KBM-7 (cell line): Measurements from ENCODE around the gene FIBIN.
"Not testable (repeated sequence)": the region's sequence is repeated elsewhere in the genome, so short reads cannot be mapped to it uniquely, and the experiment has no call there.

ENCODE experiments used
- DNase-seq: peaks from one replicate; pipeline ENCODE4 v3.0.0-alpha.2; 2015
- in situ Hi-C: fragments of 300-500 bp; cut with MboI; formaldehyde crosslinking; loops from 2 replicates; pipeline ENCODE4 v1.14.3; 2020; ENCODE audit warnings: low sequenced_read_pairs, low pct_unique_long_range_greater_than_20kb, mixed read lengths

FIBIN gene

DNA sequence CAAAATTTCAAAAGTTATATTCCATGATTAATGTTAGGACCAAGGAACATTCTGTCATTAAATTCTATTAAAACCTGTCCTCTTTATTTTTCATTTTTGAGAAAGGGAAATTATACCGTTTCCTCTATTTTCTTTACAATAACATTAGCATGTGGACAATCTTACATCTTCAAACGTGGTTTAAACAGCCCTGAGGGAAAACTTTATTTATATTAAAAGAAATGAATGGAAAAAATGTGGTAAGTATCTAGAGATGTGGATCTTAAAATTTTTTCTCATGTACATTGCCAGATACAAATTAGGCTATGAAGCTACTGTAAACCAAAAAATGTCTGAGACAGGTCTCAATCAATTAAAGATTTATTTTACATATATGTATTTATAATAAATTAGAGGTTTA lies 18.9 kb upstream of the FIBIN start:
- in situ Hi-C loops, result no loop called here
- no peak for DNase-seq

DNA sequence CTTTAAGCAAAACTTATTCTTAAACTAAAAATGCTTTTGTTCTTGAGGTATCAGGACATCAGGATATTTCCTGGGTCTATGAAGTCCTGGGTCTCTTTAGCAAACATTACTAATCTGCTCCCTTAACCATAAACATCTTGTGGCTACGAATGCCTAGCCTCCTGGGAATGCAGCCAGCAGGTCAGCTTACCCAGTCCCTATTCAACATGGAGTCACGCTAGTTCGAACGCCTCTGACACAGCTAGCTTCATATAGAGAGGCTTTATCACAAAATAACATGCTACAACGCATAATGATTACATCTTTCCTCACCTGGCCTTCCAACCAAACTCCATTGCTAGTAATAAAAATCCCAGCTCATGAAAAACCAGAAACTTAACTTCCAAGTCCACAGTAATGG lies 17.5 kb upstream of the FIBIN start:
- in situ Hi-C loops, result no loop called here

DNA sequence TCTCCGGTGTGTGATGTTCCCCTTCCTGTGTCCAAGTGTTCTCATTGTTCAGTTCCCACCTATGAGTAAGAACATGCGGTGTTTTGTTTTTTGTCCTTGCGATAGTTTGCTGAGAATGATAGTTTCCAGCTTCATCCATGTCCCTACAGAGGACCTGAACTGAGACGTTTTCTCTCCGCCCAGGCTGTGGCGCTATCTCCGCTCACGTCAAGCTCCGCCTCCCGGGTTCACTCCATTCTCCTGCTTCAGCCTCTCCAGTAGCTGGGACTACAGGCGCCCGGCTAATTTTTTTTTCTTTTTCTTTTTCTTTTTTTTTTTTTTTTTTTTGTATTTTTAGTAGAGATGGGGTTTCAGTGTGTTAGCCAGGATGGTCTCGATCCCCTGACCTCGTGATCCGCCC lies 16.7 kb upstream of the FIBIN start:
- in situ Hi-C loops, DNase-seq: not testable (repeated sequence)

More for the DNA sequence above, 17.5 kb upstream of the FIBIN start:
- no peak for DNase-seq

- in situ Hi-C loops, result no loop called here
- DNase-seq, result no peak
Measured at GRCh38 chr11:26983645-26984044, 10.3 kb upstream of the FIBIN start.

- no peak for DNase-seq
- in situ Hi-C loops, result no loop called here
Measured at GRCh38 chr11:26985470-26985869, 8.4 kb upstream of the FIBIN start.

DNA sequence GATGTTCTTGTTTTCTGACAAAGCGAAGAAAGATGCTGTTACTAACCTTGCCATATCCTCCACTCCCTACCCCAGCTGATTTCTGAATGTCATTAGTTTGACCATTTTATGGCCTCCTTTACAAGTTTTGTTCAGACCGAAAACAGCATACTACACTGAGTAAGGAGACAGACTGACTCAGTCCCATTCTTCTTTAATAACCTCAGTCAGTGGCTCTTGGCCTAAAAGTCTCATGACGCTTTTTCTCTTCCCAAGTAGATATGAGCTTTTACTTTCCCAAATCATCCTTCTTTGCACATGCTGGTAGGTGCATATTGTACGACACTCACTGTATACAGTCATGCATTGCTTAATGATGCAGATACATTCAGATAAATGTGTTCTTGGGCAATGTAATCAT lies 8.0 kb upstream of the FIBIN start:
- in situ Hi-C loops, result no loop called here
- DNase-seq, result no peak

GRCh38 chr11:26987272-26987671 lies 6.6 kb upstream of the FIBIN start:
- in situ Hi-C loops, result no loop called here

DNA sequence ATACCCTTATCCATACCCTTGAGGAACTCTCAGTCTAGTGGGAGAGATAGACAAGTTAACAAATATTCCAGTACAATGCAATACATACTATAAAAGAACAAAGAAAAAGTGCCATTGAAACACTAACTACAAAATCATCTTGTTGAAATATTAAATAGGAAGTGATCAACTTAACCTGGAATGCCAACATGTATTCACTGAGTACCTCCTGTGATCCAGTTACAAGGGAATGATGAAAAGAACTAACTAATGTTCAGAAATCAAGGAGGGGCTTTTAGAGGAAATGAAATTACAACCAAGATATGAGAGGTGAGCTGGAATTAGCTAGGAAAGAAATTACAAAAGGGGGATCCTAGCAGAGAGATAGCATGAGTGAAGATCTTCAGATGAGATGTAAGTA lies 6.2 kb upstream of the FIBIN start:
- DNase-seq, result no peak
- in situ Hi-C loops, result no loop called here

More at GRCh38 chr11:26987272-26987671, 6.6 kb upstream of the FIBIN start:
- DNase-seq, result no peak

DNA sequence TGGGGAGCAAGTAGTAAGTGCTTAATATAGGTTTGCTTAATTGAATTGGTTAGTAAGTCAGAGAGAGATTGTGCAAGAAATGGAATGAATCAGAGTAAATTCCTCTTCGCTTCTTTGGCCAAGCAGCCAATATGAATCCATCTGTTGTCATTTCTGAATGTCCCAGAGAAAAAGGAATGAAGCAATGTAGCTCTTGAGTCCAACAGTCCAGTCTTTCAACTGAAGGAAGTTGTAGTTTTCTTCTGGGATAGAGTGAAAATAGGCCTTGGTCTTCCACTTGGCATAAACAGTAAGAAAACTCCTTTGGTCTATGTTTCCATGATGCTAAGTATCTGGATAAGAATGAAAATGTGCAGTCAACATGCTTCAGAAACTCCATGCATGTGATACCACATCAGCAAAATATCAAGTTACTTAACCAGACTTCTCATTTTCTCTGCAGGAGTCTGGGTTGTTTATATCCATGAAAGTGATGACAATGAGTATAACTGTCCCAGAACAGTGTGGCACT lies 1.8 kb upstream of the FIBIN start:
- no peak for DNase-seq
- in situ Hi-C loops, result no loop called here

- DNase-seq, result no peak
- in situ Hi-C loops, result no loop called here
Measured at GRCh38 chr11:26994631-26995095, 751 bp downstream of the FIBIN start.

GRCh38 chr11:26995701-26996460 lies 2.0 kb downstream of the FIBIN start:
- no peak for DNase-seq
- in situ Hi-C loops, result no loop called here

- in situ Hi-C loops, result no loop called here
- no peak for DNase-seq
Measured at GRCh38 chr11:26997378-26997777, 3.5 kb downstream of the FIBIN start.

DNA sequence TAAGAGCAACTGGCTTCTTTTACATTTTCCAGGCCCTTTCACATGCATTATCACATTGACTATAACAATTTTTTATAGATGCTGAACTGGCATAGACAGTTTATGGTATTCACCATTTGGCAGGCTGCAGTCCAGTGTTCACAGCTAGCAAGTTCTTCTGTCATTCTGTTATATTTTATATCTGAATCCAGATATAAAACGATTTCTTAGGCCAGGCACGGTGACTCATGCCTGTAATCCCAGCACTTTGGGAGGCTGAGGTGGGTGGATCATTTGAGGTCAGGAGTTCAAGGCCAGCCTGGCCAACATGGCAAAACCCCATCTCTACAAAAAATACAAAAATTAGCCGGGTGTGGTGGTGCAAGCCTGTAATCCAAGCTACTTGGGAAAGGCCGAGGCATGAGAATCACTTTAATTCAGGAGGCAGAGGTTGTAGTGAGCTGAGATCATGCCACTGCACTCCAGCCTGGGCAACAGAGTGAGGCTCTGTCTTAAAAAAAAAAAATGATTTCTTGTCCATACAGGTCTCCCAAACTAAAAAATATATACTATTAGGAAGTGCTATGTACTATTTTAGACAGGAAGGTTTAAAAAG lies 7.3 kb downstream of the FIBIN start:
- in situ Hi-C loops, result not testable (repeated sequence)

GRCh38 chr11:27002431-27002830 lies 8.5 kb downstream of the FIBIN start:
- in situ Hi-C loops, result no loop called here
- no peak for DNase-seq

More for the DNA sequence above, 7.3 kb downstream of the FIBIN start:
- DNase-seq, result not testable (repeated sequence)

- DNase-seq, result no peak
- in situ Hi-C loops, result no loop called here
Measured at GRCh38 chr11:27002838-27003237, 8.9 kb downstream of the FIBIN start.

DNA sequence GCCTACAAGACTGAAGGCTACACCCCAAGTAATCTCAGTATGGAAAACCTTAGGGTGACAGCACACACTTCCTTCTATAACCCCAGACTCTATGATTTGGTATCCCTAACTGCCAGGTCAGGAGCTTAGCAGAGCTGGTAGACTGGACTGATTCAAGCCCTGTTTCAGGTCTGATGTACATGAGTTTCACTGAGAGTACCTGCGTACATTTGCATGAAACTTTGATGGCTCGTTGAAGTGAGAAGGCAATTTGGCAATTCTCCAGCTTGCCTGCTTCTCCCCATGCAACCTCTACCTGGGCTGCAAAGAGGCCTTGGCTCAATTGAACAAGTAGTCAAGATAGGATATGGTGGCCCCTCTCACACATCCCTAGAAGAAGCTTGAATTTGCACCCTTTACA lies 10.2 kb downstream of the FIBIN start:
- no peak for DNase-seq
- in situ Hi-C loops, result no loop called here

DNA sequence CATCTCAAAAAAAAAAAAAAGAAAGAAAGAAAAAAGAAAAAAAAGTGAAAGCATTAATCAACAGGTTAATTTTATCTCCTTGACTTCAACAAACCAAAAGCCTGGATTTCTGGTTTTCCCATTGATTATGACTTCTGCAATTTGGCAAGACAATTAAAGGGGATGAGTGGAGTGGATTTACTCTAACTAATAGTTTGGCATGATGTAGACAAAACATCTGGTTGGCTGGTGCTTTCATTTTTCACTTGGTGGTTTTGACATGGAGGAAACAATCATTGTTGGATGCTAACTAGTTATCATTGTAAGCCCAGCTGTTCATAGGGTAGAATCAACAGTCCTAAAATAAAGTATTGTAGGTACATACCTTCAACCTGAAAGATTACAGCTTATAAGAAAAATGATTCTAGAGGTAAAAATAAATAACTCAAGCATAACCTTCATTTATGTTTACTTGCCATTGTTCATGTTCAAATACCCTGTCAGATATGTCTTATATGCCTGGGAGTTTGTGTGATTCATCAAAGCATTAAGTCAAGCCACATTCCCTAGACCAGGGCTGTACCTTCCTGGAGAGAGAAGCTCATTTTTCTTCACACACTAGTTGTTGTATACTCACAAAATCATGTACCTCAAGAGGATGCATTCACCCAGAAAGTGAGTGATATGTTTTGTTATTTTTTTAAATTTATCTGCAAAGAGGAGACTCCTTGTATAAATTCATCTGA lies 15.1 kb downstream of the FIBIN start:
- DNase-seq, result no peak
- in situ Hi-C loops, result no loop called here

- in situ Hi-C loops, result no loop called here
- no peak for DNase-seq
Measured at GRCh38 chr11:27011560-27012233, 17.8 kb downstream of the FIBIN start.

GRCh38 chr11:27012234-27012921 lies 18.5 kb downstream of the FIBIN start:
- DNase-seq, result no peak
- in situ Hi-C loops, result no loop called here
